PFSK-1 (cell line): ENCODE data around the gene ATRNL1.

Experiments
- POLR2AphosphoS5 ChIP-seq: IDR thresholded peaks from 2 replicates; pipeline ENCODE4 v1.6.1; 2012; ENCODE audit warnings: low read depth, mild to moderate bottlenecking, control low read depth, low read length, moderate library complexity
- REST ChIP-seq, 2 experiments: IDR thresholded peaks; 2 replicates each; pipeline versions ENCODE4 v1.6.1 to v1.8.0; 2011 to 2012; ENCODE audit warnings: low read depth in 2 of 2, low read length in 2 of 2, control low read depth in 1 of 2, inconsistent platforms in 1 of 2, mild to moderate bottlenecking in 1 of 2, moderate library complexity in 1 of 2; ENCODE audit not compliant: insufficient read depth in 1 of 2

GRCh38 chr10:115844591-115844990 is 751.4 kb downstream of the ATRNL1 start:
- TF ChIP-seq POLR2AphosphoS5 (no peak), REST (IDR thresholded peaks at IDR 0.05; ENCODE audit: insufficient read depth in 1 of 2, low read depth in 2 of 2, low read length in 2 of 2) (no peak)
